Cortex of kidney (tissue), 1 donor: Measurements from ENCODE around the gene CCDC183.
"Not testable (repeated sequence)": the region's sequence is repeated elsewhere in the genome, so short reads cannot be mapped to it uniquely, and the experiment has no call there.

Experiments
- DNase-seq: peaks from one replicate; lab custom pipeline; 2025; lab: John Stamatoyannopoulos, UW

The CCDC183 gene

DNA sequence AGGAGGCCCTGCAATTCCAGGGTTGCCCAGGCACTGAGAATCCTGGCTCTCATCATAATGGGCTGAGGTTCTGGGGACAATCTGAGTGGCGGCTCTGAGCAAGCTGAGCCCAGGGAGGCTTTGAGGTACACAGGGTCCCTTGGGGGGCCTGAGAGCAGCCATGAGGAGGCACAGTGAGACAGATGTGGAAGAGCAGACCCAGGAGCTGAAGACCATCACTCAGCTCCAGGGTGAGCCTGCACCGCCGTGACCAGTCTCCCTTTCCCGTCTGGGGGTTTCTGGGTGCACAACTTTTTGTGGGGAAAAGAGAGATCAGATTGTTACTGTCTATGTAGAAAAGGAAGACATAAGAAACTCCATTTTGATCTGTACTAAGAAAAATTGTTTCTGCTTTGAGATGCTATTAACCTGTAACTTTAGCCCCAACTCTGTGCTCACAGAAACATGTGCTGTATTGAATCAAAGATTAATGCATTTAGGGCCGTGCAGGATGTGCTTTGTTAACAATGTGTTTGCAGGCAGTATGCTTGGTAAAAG is at the start of gene CCDC183:
TSS of gene CCDC183 (plus strand) at position 101 of the 537 bp plus-strand sequence. CDS start at position 161, 60 bp downstream.
- no peak for DNase-seq

DNA sequence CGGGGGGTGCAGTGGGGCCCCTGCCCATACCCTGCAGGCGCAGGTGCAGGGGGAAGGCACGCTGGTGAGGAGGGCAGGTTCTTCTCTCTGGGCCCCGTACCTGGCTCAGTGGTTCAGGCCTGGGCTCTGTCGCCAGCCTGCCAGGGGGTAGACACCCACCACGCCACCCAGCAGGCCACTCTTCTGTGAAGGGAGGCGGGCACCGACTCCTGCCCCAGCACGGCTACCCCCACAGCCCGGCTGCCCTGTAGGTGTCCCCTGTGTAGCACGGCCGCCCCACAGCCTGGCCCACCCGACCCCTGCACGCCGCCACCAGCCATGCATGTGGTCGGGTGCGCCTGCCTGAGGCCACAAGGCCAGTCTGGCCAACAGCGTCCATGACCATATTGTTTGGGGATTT is 49.5 kb upstream of the CCDC183 start:
- no peak for DNase-seq

GRCh38 chr9:136747161-136748060 is 48.7 kb upstream of the CCDC183 start:
- no peak for DNase-seq

DNA sequence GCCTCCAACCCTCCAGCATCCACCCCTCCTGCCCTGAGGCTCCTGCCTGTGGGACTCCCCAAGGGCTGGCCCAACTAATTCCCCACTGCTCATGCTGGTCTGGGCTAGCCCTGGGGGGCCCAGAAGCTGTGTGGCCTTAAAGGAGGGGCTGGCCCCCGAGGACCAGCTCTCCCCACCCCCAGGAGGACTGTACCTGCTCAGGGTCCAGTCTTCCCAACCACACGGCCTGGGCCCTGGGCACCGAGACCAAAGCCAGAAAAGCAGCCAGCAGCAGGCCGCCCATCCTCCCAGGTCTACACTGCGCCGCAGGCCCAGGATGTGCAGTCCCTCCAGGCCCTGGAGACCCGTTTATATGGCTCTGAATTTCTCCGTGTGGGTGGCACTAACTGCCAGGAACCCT is 47.9 kb upstream of the CCDC183 start, which contains the start of gene LCN6:
TSS of gene LCN6 (minus strand) at position 325 of the 400 bp plus-strand sequence. CDS start at position 283, 42 bp downstream.
- no peak for DNase-seq

GRCh38 chr9:136748666-136749611 is 47.2 kb upstream of the CCDC183 start:
- no peak for DNase-seq

- no peak for DNase-seq
These were observed 45.6 kb upstream of the CCDC183 start for GRCh38 chr9:136750526-136750925.

DNA sequence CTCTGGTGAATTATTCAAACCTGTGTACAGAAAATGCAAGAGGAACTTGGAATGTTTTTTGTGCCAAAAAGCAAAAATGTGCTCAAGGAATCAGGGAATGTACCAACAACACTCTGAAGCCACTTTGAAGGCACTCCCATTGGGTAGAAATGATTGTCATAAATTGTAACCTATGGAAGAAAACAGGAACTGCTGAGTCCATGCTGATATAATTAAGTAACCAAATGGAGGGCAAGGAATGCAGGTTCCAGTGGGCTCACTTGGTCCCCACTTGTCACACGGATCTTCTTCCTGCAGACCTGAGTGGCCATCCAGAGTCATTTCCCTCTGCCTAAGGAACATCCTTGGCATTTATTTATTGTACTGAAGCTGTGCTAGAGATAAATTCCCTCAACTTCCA is 44.9 kb upstream of the CCDC183 start:
- DNase-seq, result no peak

DNA sequence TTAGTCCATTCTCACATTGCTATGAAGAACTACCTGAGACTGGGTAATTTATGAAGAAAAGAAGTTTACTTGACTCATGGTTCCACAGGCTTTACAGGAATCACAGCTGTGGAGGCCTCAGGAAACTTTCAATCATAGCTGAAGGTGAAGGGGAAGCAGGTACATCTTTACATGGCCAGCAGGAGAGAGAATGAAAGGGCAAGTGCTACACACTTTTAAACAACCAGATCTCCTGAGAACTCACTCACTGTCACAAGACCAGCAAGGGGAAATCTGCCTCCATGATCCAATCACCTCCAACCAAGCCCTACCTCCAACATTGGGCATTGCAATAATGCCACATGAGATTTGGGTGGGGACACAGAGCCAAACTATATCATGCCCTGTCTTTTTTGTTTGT is 44.3 kb upstream of the CCDC183 start:
- no peak for DNase-seq

DNA sequence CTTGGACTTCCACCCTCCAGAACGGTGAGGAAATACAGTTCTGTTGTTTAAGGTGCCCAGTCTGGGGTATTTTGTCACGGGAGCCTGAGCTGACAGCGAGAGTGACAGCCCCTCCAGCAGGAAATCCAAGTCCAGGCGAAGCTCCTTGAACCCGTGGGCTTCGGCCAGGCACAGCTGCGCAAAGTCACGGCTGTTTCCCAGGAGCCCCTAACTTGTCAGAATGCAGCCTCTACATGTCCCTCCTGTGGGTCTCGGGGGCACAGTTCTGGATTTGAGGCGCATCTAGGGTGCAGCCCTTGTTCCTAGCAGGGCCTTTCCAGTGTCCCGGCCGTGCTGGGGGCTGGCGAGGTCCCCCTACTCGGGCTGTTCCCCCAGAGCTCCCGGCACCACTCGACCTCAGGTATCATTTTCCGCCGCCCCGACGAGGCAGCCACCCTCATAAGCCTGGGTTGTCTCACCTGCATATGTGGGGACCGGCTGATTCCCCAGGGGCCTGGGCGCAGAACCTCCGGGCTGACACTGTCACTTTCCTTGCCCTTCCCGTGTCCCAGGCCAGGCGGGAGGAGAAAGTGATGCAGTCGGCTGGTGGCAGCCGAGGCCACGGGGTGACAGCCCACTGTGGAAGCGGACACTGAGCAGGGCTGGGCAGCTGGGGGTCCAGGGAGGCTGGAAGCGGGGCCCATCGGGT is 42.6 kb upstream of the CCDC183 start:
- no peak for DNase-seq

DNA sequence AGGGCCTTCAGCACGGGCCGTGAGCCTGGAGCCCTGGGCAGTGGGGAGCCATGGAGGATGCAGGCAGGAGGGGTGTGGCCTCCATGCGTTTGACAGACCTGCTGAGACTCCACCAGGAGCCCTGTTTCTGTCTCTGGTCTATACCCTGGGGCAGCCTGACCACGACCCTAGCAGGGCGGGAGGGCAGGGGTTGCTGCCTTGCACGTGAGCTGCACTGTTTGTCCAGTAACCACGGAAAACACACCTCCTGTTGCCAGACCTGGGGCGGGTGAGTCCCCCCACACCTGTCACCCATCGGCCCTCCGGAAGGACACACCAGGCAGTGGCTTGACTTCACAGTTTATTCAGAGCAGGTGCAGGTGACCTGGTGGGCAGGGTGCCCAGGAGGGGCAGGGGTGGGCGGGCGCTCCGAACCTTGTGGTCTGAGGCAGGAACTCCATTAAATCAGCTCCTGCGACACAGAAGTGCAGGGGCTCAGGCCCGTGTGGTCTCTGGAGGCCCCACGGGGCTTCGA is 42.0 kb upstream of the CCDC183 start:
- no peak for DNase-seq

GRCh38 chr9:136754626-136755301 is 41.4 kb upstream of the CCDC183 start:
- DNase-seq, result no peak

DNA sequence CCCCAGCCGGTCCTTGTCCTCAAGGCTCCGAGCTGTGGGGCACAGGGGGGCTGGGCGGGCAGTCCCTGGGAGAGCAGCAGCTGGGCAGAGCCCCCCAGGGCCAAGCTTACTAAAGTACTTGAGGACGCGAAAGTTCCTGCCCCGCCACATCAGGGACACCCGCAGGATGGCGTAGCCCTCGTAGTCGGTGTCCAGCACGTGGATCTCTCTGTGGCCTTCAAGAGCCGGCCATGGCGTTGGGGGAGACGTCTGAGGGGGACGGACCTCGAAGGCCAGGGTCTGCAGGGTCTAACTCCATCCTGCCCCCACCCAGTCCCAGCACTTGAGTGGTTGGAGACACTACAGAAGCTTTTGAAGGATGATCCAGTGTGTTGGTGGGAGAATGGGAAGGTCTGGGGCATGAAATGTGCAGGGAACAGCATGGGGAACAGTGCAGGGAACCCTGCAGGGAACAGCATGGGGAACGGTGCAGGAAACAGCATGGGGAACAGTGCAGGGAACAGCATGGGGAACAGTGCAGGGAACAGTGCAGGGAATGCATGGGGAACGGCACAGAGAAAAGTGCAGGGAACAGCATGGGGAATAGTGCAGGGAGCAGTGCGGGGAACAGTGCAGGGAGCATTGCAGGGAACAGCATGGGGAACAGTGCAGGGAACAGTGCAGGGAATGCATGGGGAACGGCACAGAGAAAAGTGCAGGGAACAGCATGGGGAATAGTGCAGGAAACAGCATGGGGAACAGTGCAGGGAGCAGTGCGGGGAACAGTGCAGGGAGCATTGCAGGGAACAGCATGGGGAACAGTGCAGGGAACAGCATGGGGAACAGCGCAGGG is 40.6 kb upstream of the CCDC183 start:
- not testable (repeated sequence) for DNase-seq

DNA sequence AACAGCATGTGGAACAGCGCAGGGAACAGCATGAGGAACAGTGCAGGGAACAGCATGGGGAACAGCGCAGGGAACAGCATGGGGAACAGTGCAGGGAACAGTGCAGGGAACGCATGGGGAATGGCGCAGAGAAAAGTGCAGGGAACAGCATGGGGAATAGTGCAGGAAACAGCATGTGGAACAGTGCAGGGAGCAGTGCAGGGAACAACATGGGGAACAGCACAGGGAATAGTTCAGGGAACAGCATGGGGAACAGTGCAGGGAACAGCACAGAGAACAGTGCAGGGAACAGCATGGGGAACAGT is 40.1 kb upstream of the CCDC183 start:
- DNase-seq, result no peak

DNA sequence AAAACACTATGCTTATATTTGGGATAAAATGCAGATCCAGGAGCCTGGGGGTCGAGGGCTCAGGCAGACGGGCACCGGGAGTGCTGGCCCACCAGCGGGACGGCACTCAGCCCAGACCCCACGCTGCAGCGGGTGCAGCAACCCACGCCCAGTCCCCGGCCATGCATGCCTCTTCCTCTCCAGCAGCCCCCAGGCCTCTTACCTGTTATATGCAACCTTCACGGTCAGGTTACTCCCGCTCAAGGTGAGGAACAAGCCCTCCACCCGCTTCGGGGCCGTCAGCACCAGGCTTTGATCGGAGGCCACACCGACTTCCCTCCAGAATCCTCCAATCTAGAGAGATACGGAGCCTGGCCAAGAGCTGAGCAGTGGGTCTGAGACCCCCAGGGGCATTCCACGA is 39.3 kb upstream of the CCDC183 start:
- no peak for DNase-seq

GRCh38 chr9:136757328-136757727 is 38.8 kb upstream of the CCDC183 start:
- no peak for DNase-seq

DNA sequence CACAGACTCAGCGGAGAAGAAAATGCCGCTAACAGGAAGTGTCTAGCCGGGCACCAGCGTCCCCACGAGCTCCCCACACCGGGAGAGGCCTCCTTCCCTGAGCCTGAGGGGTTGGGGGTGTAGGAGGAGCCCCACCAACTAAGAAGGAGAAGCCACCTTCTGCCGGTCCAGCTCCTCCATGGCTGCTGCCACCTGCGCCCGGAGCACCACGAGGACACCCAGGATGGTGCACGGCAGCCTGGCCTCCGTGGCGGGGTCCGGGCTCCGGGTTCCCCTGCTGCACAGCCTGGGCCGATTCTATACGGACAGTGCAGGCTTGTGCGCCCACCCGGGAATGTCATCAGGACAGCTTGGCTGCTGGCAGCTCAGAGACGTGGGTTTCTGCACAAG is 38.4 kb upstream of the CCDC183 start:
- no peak for DNase-seq

DNA sequence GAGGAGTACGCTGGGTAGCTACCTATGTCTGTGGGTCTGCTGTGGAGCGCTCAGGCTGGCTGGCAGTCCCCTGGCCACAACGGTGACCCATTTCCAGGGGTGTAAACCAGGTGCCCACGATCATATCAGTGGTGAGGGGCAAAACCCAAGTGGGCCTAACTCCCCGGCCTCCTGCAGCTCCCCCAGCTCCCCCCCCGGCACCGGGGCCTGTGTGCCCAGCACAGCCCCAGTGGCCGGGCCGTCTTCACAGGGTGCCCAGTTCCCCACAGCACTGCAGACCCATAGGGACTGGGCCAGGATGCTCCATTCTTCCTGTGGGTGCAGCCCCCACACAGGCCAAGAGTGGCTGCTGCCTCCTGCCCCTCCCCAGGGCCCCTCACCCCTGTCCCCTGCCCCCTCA is 37.1 kb upstream of the CCDC183 start:
- DNase-seq, result no peak

- DNase-seq, result no peak
These were observed 36.5 kb upstream of the CCDC183 start for GRCh38 chr9:136759436-136760325.

- DNase-seq, result no peak
These were observed 35.7 kb upstream of the CCDC183 start for GRCh38 chr9:136760424-136760823.
